Transverse colon (tissue), 4 donors: ENCODE data around the gene SLC2A4.

Experiments used
- CTCF ChIP-seq, 5 experiments: fragments of 200-600 bp in 3 of 5; fragments of 450-650 bp in 2 of 5; sonication (generic) in 3 of 5; IDR thresholded peaks; 1 replicate in 2 of 5; 2 replicates in 3 of 5; pipeline ENCODE4 v1.5.1; 2016 to 2017; ENCODE audit warnings: antibody characterized with exemption in 5 of 5, inconsistent platforms in 3 of 5, mild to moderate bottlenecking in 2 of 5, moderate library complexity in 1 of 5
- POLR2A ChIP-seq: fragments of 450-650 bp; IDR thresholded peaks from one replicate; pipeline ENCODE4 v1.6.1; 2016; ENCODE audit warnings: antibody characterized with exemption, mild to moderate bottlenecking, moderate library complexity
- POLR2AphosphoS5 ChIP-seq, 3 donors: sonication (generic); formaldehyde crosslinking; IDR thresholded peaks; one replicate each; pipeline ENCODE4 v1.6.1; 2016; ENCODE audit warnings: antibody characterized with exemption in 3 of 3

- no peak for TF ChIP-seq CTCF (IDR thresholded peaks at IDR 0.05)
- TF ChIP-seq POLR2A, result no peak
- TF ChIP-seq POLR2AphosphoS5 (IDR thresholded peaks at IDR 0.05), result no peak
These were observed 43.0 kb upstream of the SLC2A4 start for GRCh38 chr17:7238420-7239090.
